Stimulated activated CD4-positive, alpha-beta T cell treated with anti-CD3 and anti-CD28 coated beads, Interleukin-1b, Interleukin-23, amount 100 ng/mL, for 1 hour (primary cell): Measurements from ENCODE around the gene C17orf114.
A peak's percentile ranks its signal among the peaks of the same experiment; 100 is the strongest.

Experiments used
- DNase-seq, 2 donors: peaks; one replicate each; pipeline ENCODE4 v3.0.0-alpha.2; 2020; ENCODE audit warnings: low read depth in 2 of 2

Gene C17orf114

DNA sequence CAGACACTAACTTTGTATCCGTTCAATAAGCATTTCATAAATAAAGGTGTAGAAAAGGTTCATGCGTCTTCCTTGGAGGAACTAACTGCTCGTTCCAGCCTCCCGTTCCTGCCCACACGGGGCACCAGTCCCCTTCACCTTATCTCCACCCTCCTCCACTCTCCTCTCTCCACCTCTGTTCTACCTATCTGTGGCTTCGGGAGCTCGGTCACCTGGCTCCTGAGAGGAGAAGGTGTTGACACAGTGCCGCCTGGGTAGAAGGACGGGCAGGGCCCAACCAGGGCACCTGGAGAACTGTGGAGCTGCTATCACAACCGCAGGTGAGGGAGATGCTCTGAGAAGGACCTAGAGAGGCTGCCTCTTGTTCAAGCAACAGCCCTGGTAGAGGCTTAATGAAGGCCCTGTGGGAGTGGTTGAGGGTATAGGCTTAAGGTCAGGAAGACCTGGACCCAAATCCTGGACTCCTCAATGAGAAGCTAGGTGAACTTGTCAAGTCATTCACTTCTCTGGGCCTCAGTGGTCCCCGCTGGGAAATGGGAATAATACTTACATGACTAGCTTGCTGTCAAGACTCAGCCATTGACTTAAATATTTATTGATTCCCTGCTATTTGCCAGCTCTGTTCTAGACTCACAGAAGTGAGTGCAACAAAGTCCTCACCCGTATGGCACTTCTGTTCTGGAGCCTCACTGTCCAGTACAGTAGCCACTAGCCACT lies 21.4 kb upstream of the C17orf114 start:
- no peak for DNase-seq

DNA sequence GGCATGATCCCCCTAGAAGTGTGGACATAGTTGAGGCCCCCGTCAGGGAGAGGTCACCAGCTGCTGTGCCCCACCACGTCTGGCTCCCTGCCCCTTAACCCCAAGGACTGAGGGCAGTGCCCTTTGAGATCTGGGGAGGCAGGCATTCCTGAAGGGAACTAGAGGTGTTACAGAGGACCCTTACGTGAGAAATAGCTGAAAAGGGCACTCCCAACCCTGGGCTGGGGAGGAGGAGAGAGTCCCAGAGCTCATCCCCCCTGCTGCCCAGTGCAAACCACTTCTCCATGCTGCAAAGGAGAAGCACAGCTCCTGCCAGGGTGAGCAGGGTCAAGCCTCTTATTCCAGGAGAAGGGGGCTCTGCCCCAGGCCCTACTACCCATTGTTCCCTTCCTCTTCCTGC lies 20.7 kb upstream of the C17orf114 start:
- no peak for DNase-seq

DNA sequence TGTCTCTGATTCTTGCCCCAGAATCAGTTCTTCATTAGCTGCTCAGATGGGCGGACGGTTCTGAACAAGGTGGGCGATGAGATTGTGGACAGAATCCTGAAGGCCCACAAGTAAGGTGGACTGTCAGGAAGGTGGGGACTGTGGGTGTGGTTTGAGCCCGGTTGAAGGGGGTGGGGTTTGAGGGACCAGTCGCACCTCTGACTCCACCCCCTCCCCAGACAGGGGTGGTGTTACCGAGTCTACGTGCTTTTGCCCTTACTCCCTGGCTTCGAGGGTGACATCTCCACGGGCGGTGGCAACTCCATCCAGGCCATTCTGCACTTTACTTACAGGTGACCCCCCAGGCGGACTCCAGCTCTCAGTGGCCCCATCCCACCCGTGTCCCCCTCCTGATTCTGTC lies 16.1 kb upstream of the C17orf114 start:
- DNase-seq: no peak

DNA sequence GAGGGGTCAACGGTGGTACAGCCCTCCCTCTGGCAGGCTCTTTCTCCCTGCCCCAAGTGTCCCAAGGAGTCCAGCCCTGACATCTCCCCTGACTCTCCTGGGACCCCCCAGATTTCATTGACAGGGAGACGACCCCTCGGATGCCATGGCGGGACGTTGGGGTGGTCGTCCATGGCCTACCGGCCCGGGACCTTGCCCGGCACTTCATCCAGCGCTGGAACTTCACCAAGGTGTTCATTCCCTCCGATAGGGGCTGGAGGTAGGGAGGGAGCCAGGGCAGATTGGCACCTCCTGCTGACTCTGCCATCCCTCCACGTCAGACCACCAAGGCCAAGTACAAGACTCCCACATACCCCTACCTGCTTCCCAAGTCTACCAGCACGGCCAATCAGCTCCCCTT lies 14.7 kb upstream of the C17orf114 start:
- DNase-seq: no peak

DNA sequence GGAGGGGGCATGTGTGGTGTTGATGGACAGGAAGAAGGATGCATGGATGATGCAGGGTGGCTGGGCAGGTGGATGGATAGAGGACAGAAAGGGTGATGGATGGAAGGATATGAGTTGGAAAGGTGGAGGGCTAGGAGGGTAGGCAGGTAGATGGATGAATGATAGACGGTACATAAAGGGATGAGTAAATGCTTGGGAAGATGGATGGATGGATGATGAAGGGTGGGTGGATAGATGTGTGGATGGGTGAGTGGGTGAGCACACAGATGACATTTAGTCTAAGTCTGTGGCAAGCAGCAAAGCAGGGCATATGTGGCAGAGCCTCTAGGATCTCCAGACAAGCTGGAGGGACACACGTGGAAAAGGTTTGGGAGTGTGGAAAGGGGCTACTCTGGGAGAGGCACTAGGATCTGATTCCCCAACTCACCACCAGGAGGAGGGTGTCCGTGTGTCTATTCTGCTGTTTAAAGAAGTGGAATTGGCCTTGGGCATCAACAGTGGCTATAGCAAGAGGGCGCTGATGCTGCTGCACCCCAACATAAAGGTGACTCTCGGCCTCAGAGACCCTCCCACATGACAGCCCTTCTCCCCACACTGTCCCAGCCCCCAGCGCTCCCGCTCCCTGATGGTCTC lies 13.0 kb upstream of the C17orf114 start:
- DNase-seq: no peak

DNA sequence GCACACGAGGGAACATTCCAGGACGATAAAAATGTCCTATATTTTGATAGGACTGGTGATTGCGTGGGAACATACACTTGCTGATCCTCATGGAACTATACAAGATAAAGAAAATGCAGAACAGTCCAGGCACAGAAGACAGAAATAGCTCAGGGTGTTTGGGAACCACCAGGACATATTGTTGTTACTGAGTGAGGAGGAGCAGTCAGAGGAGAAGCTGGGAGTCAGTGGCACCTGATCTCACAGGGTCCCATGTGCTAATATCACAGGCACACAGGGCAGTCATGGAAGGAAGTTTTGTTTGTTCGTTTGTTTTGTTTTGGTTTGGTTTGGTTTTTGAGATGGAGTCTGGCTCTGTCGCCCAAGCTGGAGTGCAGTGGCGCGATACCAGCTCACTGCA lies 10.6 kb upstream of the C17orf114 start:
- no peak for DNase-seq

DNA sequence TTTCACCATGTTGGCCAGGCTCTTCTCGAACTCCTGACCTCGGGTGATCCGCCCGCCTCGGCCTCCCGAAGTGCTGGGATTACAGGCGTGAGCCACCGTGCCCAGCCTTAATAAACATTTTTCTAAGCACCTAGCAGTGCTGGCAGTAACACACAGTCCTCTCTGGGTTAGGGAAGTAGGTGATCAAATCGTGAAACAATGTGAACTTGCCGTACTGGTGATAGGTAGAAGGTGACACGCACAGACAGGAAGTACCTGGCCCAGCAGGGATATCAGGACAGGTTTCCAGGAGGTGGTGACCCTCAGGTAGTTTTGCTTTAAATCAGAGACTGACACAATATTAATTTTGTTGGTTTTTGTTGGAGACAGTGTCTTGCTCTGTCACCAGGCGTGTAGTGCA lies 9.3 kb upstream of the C17orf114 start:
- DNase-seq: no peak

DNA sequence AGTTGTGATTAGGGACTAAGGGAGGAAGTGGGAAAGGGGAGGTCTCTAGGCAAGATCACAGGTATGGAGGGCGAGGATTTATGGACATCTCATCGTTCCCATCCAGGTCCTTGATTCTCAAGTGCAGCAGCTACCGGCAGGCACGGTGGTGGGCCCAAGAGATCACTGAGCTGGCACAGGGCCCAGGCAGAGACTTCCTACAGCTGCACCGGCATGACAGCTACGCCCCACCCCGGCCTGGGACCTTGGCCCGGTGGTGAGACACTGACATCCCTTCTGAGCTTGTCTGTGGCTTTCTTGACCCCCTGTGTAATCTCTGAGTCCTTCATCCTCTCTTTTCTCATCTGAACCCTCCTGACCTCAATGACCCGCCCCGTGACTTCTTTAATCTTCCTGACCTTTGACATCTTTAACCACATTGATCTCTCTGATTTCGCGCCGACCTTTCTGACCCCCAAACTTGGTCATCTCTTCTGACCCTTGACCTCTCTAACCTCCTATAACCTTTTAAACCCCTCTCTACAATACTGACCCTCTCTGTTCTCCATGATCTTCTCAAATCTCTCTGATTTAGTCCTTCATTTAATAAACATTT lies 8.7 kb upstream of the C17orf114 start:
- no peak for DNase-seq

DNA sequence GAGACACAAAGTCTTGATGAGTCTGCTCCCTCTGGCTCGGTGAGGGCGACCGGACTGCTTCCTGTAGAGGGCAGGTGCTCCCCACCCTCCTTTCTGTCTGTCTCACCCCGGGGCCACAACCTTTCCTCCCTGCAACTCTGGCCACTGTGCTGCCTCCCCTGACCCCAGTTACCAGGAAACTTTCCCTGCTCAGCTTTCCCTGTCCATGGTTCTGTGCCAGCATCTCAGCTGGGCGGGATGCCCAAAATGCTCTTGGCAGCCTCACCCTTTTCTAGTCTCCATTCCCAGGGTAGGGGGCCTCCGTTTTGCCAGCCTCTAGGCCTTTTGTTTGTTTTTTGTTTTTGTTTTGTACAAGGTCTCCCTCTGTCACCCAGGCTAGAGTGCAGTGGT lies 6.2 kb upstream of the C17orf114 start:
- DNase-seq: no peak

DNA sequence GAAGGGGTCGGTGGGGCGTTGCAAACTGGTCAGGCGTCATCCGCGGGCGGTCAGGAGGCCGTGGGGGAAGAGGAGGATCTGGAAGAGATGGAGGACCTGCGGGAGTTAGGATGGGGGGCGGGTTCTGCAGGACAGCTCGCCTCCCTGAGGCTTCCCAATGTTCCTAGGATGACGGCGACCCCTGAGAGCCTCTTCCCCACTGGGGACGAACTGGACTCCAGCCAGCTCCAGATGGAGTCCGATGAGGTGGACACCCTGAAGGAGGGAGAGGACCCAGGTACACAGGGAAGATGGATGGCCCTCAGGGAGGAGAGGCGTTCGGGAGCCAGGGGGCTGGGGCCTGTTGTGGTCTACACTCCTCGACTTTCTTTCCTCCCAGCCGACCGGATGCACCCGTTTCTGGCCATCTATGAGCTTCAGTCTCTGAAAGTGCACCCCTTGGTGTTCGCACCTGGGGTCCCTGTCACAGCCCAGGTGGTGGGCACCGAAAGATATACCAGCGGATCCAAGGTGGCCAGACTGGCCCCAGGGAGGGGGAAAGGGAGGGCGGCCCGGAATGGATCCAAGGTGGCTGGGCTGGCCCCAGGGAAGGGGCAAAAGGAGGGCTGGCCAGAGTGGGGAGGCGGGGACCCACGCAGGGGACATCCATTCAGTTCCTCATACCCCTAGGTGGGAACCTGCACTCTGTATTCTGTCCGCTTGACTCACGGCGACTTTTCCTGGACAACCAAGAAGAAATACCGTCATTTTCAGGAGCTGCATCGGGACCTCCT lies 5.7 kb upstream of the C17orf114 start:
- DNase-seq: no peak

DNA sequence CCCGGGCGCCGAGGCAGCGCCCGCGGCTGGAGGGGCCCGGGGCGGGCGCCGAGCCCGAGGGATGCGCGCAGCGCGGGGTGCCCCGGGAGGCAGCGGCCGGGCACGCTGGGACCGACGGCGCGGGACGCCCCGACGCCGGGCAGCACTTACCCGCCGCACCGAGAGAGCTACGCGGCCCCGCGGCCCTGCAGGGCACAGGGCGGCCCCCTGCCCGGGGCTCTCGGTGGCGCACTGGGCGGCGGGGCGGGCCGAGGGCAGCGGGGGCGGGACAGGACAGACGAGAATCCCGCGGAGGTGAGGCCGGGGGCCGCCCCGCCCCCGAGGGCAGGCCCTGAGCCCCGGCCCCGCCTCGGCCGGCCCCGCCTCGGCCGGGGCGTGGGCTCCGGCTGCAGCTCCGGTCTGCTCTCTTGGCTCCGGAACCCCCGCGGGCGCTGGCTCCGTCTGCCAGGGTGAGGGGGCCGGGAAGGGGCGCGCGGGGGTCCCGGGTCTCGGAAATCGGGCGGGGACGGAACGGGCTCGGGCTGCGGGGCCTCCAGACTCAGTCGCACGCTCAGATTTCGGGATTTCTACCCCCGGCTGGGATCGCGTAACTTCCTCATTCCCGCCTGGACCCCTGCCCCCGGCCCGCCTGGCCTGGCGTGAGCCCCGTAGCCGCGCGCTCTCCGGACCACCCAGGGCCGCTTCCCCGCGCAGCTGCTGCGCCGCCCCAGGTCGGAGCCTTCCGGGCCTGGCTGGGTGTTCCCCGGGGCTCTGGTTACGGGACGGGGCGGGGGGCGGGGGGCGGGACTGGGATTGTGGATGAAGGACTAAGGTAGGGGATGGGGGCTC lies 4.9 kb upstream of the C17orf114 start, which contains the start of gene PLD2:
Gene PLD2 (plus strand): TSS at position 376 of the 828 bp plus-strand sequence. CDS start 621 bp downstream, outside the sequence.
- DNase-seq: peak; percentile 61 to 73

DNA sequence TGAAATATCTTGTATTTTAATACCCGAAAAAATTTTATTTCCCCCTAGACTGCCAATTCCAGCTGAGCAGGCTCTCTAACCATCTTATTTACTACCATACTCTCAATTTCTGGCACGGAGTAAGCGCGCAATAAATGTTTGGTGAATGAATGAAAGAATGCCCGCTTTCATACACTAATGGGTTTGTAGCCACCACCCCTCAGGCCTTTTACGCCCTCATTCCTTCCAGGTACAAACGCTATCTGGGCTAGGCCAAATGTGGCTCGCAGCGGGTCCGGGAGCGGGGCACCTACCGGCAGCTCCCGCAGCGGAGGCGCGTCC lies 4.3 kb upstream of the C17orf114 start:
- DNase-seq: no peak

DNA sequence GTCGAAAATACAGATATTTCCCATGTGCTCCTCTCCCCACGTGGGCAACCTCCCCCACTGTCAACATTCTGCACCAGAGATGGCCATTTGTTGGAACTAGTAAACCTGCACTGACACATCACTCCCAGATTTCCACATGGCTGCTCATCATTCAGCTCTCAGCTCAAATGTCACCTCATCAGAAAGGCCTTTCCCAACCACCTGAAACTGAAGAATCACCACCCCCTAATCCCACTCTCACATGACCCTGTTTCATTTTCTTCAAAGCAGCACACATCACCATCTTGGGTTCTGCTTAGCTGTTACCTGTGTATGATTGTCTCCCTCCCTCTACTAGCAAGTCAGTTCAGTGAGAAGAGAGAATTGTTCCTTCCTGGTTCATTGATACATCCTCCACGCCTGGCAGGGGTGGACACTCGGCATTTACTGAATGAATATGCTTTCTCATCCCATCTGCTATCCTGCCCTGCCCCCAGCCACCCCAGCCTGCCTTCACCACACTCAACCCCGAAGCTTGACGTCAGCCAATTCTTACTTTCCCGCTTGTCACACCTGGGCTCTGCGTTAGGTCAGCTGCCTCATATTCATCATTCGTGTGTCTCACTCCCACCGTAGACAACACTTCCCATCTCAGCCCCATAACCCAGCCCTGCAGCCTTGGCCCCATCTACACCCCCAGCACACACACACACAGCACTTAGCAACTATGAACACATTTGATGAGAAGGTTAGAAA lies 1.5 kb downstream of the C17orf114 start:
- no peak for DNase-seq

DNA sequence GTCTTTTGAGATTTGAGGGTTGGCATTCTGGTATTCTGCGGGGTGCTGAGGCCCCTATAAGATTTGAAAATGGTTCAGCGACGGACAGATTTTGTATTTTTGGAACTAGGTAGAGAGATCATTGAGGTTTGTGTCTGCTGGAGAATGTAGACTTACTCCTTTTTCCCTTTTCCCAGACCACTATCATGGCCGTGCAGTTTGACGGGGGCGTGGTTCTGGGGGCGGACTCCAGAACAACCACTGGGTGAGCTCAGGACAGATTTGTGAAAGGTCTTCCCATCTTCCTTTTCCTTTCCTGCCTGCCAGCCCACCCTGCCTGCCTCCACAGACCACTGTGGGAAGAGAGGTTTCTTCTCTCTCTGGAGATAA lies 5.6 kb downstream of the C17orf114 start:
- no peak for DNase-seq

DNA sequence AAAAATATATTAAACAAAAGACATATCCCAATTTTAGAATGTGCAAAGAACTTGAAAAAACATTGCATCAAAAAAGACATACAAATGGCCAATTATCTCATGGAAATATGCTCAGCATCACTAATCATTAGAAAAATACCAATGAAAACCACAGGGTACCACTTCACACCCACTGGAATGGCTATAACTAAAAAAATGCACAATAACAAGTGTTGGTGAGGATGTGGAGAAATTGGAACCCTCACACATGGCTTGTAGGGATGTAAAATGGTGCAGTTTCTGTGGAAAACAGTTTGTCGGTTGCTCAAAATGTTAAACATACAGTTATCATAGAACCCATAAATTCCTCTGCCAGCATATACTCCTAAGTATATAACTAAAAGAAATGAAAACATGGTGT lies 7.0 kb downstream of the C17orf114 start:
- DNase-seq: no peak

DNA sequence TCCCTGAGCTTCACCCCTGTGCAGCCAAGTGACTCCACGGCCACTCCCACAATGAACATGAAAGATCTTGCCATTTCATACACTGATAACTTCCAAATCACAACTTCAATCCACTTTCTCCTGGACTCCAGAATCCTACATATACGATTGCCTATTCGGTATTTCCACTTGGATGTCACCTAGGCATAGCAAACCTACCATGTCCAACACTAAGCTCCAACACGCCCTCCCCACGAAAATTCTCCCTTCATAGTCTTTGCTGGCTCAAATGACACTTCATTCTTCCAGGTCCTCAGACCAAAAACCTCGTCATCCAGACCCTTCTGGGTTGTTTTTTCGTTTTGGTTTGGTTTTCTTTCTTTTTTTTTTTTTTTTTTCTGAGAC lies 11.4 kb downstream of the C17orf114 start:
- no peak for DNase-seq

DNA sequence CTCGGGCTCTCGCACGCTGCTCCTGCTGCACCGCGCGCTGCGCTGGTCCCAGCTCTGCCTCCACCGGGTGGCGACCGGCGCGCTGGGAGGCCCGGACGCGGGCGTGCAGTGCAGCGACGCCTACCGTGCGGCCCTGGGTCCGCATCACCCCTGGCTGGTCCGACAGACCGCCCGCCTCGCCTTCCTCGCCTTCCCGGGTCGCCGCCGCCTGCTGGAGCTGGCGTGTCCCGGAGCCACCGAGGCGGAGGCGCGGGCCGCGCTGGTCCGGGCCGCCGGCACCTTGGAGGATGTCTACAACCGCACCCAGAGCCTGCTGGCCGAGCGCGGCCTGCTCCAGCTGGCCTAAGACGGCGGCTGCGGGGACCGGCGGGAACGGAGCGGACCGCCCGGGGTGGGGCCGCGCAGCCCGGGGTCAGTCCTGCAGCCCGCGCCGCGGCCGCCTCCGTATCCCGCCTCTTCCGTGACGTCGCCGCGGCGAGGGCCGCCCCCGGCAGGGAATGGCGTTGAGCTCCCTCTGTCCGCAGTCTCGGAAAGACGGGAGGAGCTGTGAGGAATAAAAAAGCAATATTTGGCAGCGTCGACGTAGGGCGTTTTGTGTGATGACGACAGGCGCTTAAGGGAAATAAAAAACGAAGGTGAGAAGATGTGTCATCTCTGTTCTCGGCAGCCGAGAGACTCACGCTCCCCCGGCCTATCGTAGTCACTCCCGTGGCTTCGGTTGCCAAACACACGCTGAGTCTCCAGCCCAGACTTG lies 12.0 kb downstream of the C17orf114 start:
- DNase-seq: peak; percentile 40 to 45

DNA sequence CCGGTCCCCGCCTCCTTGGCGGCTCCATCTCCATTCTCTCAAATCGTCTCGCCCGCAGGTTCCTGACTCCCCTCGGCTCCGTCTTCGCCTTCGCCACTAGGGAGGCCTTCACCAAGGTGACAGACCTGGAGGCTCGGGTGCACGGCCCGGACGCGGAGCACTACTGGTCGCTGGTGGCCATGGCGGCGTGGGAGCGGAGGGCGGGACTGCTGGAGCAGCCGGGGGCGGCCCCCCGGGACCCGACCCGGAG lies 12.5 kb downstream of the C17orf114 start:
- DNase-seq: no peak

DNA sequence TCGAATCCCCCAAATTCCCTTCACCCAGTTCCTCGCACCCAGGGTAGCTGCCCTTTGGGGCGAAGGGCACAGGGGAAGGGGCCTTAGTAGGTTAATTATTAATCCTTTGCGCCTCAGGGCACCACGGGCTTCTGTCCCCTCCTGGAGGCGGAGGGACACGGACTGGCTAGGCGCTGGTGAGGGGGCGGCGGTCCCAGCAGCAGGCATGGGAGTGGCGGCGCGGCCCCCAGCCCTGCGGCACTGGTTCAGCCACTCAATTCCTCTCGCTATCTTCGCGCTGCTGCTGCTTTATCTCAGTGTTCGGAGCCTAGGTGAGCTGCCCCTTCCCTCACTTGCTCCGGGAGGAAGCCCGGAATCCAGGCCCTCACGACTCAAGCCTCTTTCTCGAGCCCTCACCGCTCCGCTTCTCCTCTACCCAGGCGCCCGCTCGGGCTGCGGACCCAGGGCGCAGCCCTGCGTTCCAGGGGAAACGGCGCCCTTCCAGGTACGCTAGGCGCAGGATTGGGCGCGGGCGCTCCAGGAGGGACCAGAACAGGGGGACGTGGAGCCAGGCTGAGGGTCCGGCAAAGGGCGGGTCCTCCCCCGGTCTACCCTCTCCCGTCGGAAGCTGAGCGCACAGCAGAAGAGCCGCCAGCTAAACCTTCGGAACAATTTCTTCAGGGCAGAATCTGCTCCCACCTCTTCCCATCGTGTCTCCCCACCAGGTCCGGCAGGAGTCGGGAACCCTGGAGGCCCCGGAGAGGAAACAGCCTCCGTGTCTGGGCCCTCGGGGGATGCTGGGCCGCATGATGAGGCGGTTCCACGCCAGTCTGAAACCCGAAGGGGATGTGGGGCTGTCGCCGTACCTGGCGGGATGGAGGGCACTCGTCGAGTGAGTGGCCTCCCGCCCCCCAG lies 13.1 kb downstream of the C17orf114 start, which contains the start of gene GLTPD2:
Gene GLTPD2 (plus strand): TSS at position 158 of the 894 bp plus-strand sequence. CDS start 48 bp downstream, at position 206.
- DNase-seq: no peak
